Stimulated activated CD4-positive, alpha-beta T cell treated with anti-CD3 and anti-CD28 coated beads, Interleukin-2, amount 100 ng/mL, for 48 hours (primary cell): Measurements from ENCODE around the gene RANBP17.
"Not testable (repeated sequence)": the region's sequence is repeated elsewhere in the genome, so short reads cannot be mapped to it uniquely, and the experiment has no call there.

ENCODE experiments used
- DNase-seq, 2 donors: peaks; one replicate each; pipeline ENCODE4 v3.0.0-alpha.2; 2020

The RANBP17 gene

GRCh38 chr5:170861917-170862766 lies at the start of gene RANBP17:
Gene RANBP17, plus strand, starts transcription at chr5:170862018.
- DNase-seq: no peak

- no peak for DNase-seq
These were observed 48.6 kb upstream of the RANBP17 start for GRCh38 chr5:170813231-170813630.

GRCh38 chr5:170817195-170817594 lies 44.6 kb upstream of the RANBP17 start:
- DNase-seq: no peak

- DNase-seq: no peak
These were observed 43.6 kb upstream of the RANBP17 start for GRCh38 chr5:170818232-170818631.

- no peak for DNase-seq
These were observed 42.0 kb upstream of the RANBP17 start for GRCh38 chr5:170819824-170820223.

- no peak for DNase-seq
These were observed 40.5 kb upstream of the RANBP17 start for GRCh38 chr5:170821257-170821800.

- DNase-seq: no peak
These were observed 35.7 kb upstream of the RANBP17 start for GRCh38 chr5:170826117-170826516.

- no peak for DNase-seq
These were observed 29.6 kb upstream of the RANBP17 start for GRCh38 chr5:170832241-170832640.

GRCh38 chr5:170833981-170834380 lies 27.8 kb upstream of the RANBP17 start:
- not testable (repeated sequence) for DNase-seq

- DNase-seq: no peak
These were observed 25.6 kb upstream of the RANBP17 start for GRCh38 chr5:170836226-170836625.

GRCh38 chr5:170843870-170844269 lies 17.9 kb upstream of the RANBP17 start:
- no peak for DNase-seq

- DNase-seq: no peak
These were observed 17.2 kb upstream of the RANBP17 start for GRCh38 chr5:170844651-170845050.

GRCh38 chr5:170846416-170846815 lies 15.4 kb upstream of the RANBP17 start:
- no peak for DNase-seq

- DNase-seq: no peak
These were observed 15.0 kb upstream of the RANBP17 start for GRCh38 chr5:170846846-170847245.

GRCh38 chr5:170848033-170848432 lies 13.8 kb upstream of the RANBP17 start:
- no peak for DNase-seq

- DNase-seq: no peak
These were observed 12.4 kb upstream of the RANBP17 start for GRCh38 chr5:170849374-170849773.

- DNase-seq: no peak
These were observed 7.3 kb upstream of the RANBP17 start for GRCh38 chr5:170854566-170854965.

- no peak for DNase-seq
These were observed 4.8 kb upstream of the RANBP17 start for GRCh38 chr5:170857066-170857465.

GRCh38 chr5:170860415-170860814 lies 1.4 kb upstream of the RANBP17 start:
- no peak for DNase-seq

GRCh38 chr5:170860818-170861666 lies 776 bp upstream of the RANBP17 start:
- no peak for DNase-seq

- no peak for DNase-seq
These were observed 226 bp upstream of the RANBP17 start for GRCh38 chr5:170861667-170861916.

GRCh38 chr5:170863646-170864045 lies 1.8 kb downstream of the RANBP17 start:
- no peak for DNase-seq

- no peak for DNase-seq
These were observed 3.8 kb downstream of the RANBP17 start for GRCh38 chr5:170865622-170866021.

GRCh38 chr5:170867825-170868224 lies 6.0 kb downstream of the RANBP17 start:
- DNase-seq: no peak
